Renal cortical epithelial cell (primary cell): ENCODE results near the gene KIAA1755. TPM values are rescaled to one million over a fixed set of nuclear protein-coding genes. Genes with fewer than 3 reads are reported as not detected.

Experiments
- DNase-seq: peaks from one replicate; pipeline ENCODE4 v3.0.0-alpha.2; 2011; ENCODE audit warnings: low read depth
- total RNA-seq: library from RNA; depleted of rRNA; stranded (reverse); fragments of >200 nt; gene quantifications from 2 replicates; pipeline ENCODE4 v1.2.3, GENCODE V29; 2014

The KIAA1755 gene
- total RNA-seq, result under 0.01 TPM in 1 of 2 replicates, not detected in the other

GRCh38 chr20:38260378-38261053 is at the start of gene KIAA1755:
Gene KIAA1755, minus strand, starts transcription at chr20:38260735. Its CDS starts 235 bp downstream, at chr20:38260500.
- DNase-seq, result no peak

GRCh38 chr20:38308447-38308846 is 47.9 kb upstream of the KIAA1755 start:
- DNase-seq, result no peak

- DNase-seq, result no peak
These were observed 47.5 kb upstream of the KIAA1755 start for GRCh38 chr20:38308047-38308438.

- DNase-seq, result no peak
These were observed 47.0 kb upstream of the KIAA1755 start for GRCh38 chr20:38307371-38308046.

DNA sequence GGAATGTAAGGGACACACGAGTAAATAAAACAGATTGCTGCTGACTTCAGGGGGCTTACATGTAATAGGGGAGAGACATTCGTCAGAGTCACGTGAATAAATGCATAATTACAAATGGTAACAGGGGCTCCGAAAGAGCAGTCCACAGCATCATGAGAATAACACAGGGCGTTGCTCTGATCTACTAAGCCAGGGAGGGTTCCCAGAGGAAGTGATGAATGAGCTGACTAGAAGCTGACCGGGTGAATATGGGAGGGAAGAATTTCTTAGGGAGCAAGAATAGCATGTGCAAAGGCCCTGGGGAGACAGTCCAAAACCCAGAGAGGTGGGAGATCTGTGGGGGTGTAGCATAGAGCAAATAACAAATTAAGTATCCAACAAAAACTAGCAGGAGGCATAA is 45.8 kb upstream of the KIAA1755 start:
- no peak for DNase-seq

DNA sequence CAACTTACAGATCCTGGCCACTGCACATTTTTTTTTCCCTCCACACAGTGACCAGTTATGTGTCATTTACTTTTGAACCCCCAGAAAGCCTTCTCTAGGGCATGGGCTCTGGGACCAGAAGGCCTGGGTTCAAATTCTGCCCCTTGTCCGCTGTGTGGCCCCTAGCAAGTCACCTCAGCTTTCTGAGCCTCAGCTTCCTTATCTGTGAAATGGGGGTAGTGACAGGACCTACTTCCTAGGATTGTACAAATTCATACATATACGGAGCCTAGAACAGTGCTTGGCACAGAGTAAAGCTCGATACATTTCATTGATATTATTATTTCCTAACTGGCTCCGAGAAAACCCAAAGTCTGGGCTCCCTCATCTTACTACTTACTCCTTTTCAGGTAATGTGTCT is 45.0 kb upstream of the KIAA1755 start:
- DNase-seq, result no peak

DNA sequence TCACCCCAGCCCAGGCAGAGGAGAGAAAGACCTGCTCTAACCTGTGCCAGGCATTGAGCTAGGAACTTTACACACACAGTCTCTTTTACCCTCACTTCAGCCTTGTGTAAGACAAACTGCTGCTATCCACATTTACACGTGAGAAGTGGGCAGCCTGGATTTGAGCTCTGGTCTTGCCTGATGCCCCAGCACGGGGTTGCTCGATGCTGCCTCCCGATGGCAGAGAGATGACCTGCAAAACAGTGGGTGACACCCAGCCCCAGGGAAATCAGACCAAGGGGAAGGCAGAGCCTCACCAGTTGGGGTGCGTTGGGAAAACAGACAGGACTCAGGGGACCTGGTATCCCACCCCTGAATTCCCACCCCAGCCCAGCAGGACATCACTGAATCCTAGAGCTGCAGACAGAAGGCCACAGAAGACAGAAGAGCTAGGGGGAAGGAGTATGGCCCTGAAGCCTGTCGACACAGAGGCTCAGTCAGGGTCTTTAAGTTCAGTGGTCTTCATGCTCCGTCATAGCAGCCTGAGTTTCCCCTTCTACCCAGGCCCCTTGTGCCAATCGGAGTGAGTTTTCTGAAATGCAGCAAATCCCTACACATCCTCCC is 44.4 kb upstream of the KIAA1755 start:
- DNase-seq, result no peak

GRCh38 chr20:38303908-38304379 is 43.4 kb upstream of the KIAA1755 start, which contains the start of gene BPI:
Gene BPI, plus strand, starts transcription at chr20:38304156. Its CDS starts 68 bp downstream, at chr20:38304224.
- no peak for DNase-seq

DNA sequence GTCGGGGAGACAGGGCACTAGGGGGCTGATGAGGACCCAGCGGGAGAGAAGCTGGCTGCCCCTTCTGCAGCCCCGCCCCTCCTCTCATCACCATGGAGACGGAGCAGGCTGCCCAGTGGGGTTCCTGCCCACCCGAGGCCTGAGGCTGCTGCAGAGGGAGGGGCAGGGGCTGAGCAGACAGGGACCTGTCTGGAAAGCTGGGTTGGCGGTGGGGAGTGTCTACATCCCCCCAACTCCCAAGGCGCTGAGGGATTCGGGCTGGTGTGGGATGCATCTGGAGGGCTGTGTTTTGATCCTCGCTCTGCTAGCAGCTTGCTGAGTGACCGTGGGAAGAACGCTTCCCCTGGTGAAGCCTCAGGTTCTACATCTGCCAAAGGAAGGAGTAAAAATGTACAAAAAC is 42.3 kb upstream of the KIAA1755 start:
- DNase-seq, result no peak

DNA sequence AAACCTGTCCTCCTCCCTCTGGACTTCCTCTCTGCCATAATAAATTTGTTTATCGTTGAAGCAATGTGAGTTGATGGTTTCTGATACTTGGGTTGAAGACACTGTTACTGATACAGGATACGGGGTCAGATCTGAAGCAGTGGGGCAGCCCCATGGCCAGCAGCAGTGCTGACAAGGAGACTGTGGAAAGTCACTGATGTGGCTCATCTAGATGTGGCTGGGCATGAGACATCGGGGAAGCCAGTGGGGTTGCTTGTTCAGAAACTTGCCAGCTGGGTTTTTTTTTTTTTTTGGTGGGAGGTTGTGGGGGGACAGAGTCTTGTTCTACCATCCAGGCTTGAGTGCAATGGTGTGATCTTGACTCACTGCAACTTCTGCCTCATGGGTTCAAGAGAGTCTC is 40.8 kb upstream of the KIAA1755 start:
- DNase-seq, result no peak

DNA sequence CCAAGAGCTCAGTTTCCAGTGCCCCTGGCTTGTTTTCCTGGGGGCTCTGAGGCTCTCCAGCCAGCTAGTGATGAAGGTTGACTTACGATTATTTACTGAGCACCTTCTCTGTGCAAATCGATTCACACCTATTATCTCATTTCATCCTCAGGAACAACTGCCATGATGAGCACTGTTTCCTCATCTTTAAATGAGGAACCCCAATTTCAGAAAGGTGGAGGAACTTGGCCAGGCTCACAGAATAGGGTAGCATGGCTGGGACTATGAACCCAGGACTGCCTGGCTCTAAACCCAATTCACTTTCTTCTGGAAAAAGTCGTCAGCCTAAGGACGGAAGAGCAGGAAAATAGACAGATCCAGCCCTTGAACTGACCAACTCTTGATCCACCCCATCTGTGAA is 39.9 kb upstream of the KIAA1755 start:
- DNase-seq, result no peak

GRCh38 chr20:38299963-38300362 is 39.4 kb upstream of the KIAA1755 start:
- no peak for DNase-seq

- no peak for DNase-seq
These were observed 38.3 kb upstream of the KIAA1755 start for GRCh38 chr20:38298768-38299288.

- no peak for DNase-seq
These were observed 37.6 kb upstream of the KIAA1755 start for GRCh38 chr20:38297916-38298674.

- DNase-seq, result no peak
These were observed 35.9 kb upstream of the KIAA1755 start for GRCh38 chr20:38296433-38296832.

GRCh38 chr20:38295811-38296210 is 35.3 kb upstream of the KIAA1755 start:
- DNase-seq, result no peak

DNA sequence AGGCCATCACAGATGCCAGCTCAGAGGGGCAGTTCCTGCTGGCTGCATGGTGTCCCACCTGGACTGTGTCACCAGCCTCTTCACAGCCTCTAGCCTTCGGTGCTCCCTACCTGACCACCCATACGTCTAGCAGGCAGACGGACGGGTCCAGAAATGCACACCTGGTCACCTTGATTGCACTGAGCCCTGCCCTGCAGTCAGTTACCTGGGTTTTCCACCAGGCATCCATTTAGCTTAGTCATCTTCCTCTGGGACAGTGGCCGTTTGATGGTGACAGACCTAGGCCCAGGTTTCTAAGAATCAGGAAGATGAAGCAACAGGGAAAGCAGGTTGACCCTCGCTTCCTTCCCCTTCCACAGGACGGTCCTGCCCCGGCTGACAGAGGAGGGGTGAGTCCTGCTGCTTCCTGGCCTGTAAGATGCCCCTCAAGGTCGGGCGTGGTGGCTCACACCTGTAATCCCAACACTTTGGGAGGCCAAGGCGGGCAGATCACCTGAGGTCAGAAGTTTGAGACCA is 33.6 kb upstream of the KIAA1755 start:
- DNase-seq, result no peak

- no peak for DNase-seq
These were observed 33.0 kb upstream of the KIAA1755 start for GRCh38 chr20:38293491-38294065.

DNA sequence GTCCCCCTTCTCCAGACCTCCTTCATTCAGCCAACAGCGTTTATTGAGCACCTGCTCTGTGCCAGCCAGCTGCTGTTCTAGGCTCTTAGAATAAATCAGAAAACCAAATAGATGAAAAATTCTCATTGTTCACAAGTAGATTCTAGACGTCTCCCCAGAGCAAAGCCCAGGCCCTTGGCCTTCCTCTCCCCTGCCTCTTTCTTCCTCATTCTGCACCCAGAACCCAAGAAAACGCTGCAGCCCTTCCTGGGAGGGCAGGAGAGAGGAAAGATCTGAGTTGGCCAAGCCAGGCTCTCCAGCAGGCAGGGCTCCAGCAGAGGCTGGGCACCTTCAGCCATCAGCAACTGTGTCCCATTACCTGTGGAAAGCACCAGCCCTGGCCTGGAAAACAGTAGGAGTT is 31.4 kb upstream of the KIAA1755 start:
- DNase-seq, result no peak

DNA sequence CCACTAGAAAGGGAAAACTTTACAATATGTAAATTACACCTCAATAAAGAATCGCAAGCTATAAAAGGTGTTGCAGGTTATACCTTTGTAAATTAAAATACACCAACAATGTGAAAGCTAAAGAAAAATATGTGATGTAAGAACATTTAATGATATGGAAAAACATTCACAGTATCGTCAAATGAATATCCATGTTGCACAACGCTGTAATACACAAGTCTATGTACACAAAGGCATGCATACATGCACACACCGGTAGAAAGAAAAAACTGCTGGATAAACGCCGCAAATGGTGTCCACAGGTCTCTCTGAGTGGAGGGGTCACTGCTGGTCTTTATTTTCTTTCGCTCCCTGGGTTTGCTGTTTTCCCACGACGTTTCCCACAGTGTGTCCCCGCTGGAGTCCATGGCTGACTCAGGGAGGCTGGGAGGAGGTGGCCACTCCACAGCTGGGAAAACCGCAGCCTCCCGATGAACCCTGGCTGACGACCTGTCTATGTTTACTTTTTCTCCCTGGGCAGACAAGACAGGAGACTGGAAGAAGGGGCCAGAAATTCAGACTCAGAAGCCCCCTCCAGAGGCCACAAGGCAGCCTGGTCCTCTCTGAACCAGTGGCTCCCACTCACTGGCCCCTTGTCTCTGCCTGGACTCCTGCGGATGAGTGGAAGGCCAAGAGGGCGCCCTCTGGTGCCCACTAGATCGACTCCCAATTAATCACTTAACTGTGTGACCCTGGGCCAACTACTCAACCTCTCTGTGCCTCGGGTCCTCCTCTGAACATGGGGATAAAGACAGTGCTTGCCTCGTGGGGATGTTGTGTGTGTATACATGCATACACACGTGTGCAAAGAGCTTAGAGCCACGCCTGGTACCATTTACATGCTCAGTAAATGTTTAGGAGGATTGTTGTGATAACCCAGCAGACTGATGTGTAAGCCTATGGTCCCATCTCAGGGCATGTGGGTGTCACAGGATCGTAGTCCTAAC is 30.6 kb upstream of the KIAA1755 start:
- DNase-seq, result peak; percentile 64
